ENCODE data around the gene ATOSA. TPM values are rescaled to one million over a fixed set of nuclear protein-coding genes. Genes with fewer than 3 reads are reported as not detected.

Gene ATOSA
- total RNA-seq, 1 experiment from 2014 or later: 4.7 TPM

GRCh38 chr15:52649686-52650085 lies 29.5 kb downstream of the ATOSA start:
- H3K79me2 ChIP-seq (ENCODE audit: insufficient read depth, low read length): no peaks in the 10 kb centered on the region
- intact Hi-C loops (cut with micrococcal nuclease): no loop called here
- no peak for TF ChIP-seq YY1 (IDR thresholded peaks at IDR 0.05; ENCODE audit: extremely low read depth, insufficient replicate concordance, low read depth, low read length)
- TF ChIP-seq ELF1 (IDR thresholded peaks at IDR 0.05; ENCODE audit: borderline replicate concordance, low read depth): no peak
- H3K4me2 ChIP-seq (ENCODE audit: low read length): no peak overlapping the region
- no peak overlapping the region for H3K4me3 ChIP-seq (replicated peaks in 1 of 2; ENCODE audit: low read depth in 1 of 2, low read length in 2 of 2)
- H3K27ac ChIP-seq (ENCODE audit: low read depth, low read length): no peak overlapping the region
- DNase-seq (ENCODE audit: low read depth, low spot score) (no peak), ATAC-seq (no peak)
- H2AFZ ChIP-seq (ENCODE audit: low read depth, low read length, poor library complexity, severe bottlenecking): no peak overlapping the region
- no peaks in the 10 kb centered on the region for H3K9me3 ChIP-seq (ENCODE audit: control insufficient read depth in 1 of 2, insufficient read depth in 1 of 2, low read depth in 1 of 2, low read length in 2 of 2)
- RAD21 ChIA-PET (ENCODE audit: low non-redundant PET in 1 of 2, low total read pairs in 2 of 2, uncharacterized antibody in 2 of 2, unreplicated experiment in 2 of 2): no interaction called here
- CTCF ChIA-PET: no interaction called here
- no peaks in the 10 kb centered on the region for H3K9me2 ChIP-seq (ENCODE audit: insufficient read depth)
- peaks cover 0 to 8% of the 10 kb centered on the region in 2 experiments; a peak in 1 of 4 replicates for H3K4me1 ChIP-seq (ENCODE audit: control insufficient read depth in 1 of 2, insufficient read depth in 2 of 2, low read length in 2 of 2)
- no TSS peak for BruUV-seq (replicated peaks)
- H3K36me3 ChIP-seq (ENCODE audit: control insufficient read depth in 1 of 2, insufficient read depth in 2 of 2, low read length in 2 of 2): no peaks in the 10 kb centered on the region
- no peaks in the 10 kb centered on the region for H4K20me1 ChIP-seq (ENCODE audit: insufficient read depth)
- no peaks in the 10 kb centered on the region for H3K27me3 ChIP-seq (ENCODE audit: insufficient read depth, low read length)
- POLR2A ChIA-PET: no interaction called here
- H3K9ac ChIP-seq (ENCODE audit: low read length): no peak overlapping the region

DNA sequence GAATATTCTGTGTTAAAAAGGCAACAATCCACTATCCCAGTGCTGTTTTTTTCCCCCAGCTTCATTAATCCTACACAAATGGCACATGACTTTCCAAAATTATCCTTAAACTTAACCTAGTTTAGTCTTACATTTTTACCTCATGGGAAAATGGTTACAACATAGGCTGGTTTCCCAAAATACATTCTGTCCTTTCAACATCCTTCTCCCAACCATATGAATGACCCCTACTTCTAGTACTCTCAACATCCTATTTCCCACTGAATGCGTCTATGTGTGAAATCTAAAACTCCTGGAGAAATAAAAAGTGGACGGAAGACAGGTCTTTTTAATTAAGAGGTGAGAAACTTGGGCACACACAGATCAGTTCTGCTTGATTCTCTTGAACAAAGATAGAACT lies 33.3 kb downstream of the ATOSA start:
- H3K27me3 ChIP-seq (ENCODE audit: insufficient read depth, low read length): no peaks in the 10 kb centered on the region
- H3K79me2 ChIP-seq (ENCODE audit: insufficient read depth, low read length): no peaks in the 10 kb centered on the region
- no peaks in the 10 kb centered on the region for H3K36me3 ChIP-seq (ENCODE audit: control insufficient read depth in 1 of 2, insufficient read depth in 2 of 2, low read length in 2 of 2)
- TF ChIP-seq FOSL1 (IDR thresholded peaks at IDR 0.05; ENCODE audit: low read depth) (no peak), EZH2 (IDR thresholded peaks at IDR 0.05) (no peak), TCF7L2 (IDR thresholded peaks at IDR 0.05; ENCODE audit: borderline replicate concordance, extremely low read depth, insufficient read depth, insufficient read length) (no peak), ZBTB33 (IDR thresholded peaks at IDR 0.05; ENCODE audit: extremely low read depth, insufficient replicate concordance, low read length) (no peak), CEBPB (IDR thresholded peaks at IDR 0.05; ENCODE audit: low read depth) (no peak), RAD21 (IDR thresholded peaks at IDR 0.05; ENCODE audit: low read depth) (no peak), POLR2AphosphoS5 (IDR thresholded peaks at IDR 0.05; ENCODE audit: low read depth, low read length) (no peak), EGR1 (IDR thresholded peaks at IDR 0.05; ENCODE audit: low read depth) (no peak)
- no peaks in the 10 kb centered on the region for H3K4me1 ChIP-seq (ENCODE audit: control insufficient read depth in 1 of 2, insufficient read depth in 2 of 2, low read length in 2 of 2)
- RAD21 ChIA-PET (ENCODE audit: low non-redundant PET in 1 of 2, low total read pairs in 2 of 2, uncharacterized antibody in 2 of 2, unreplicated experiment in 2 of 2): no interaction called here
- no peaks in the 10 kb centered on the region for H3K9me3 ChIP-seq (ENCODE audit: control insufficient read depth in 1 of 2, insufficient read depth in 1 of 2, low read depth in 1 of 2, low read length in 2 of 2)
- H4K20me1 ChIP-seq (ENCODE audit: insufficient read depth): no peaks in the 10 kb centered on the region
- no TSS peak for BruUV-seq (replicated peaks)
- CTCF ChIA-PET: no interaction called here
- no peak overlapping the region for H2AFZ ChIP-seq (ENCODE audit: low read depth, low read length, poor library complexity, severe bottlenecking)
- POLR2A ChIA-PET: no interaction called here
- no peak for ATAC-seq
- no peak overlapping the region for H3K9ac ChIP-seq (ENCODE audit: low read length)
- intact Hi-C loops (cut with micrococcal nuclease): no loop called here
- no peak overlapping the region for H3K4me3 ChIP-seq (replicated peaks in 1 of 2; ENCODE audit: low read depth in 1 of 2, low read length in 2 of 2)
- no peak overlapping the region for H3K4me2 ChIP-seq (ENCODE audit: low read length)
- no peak for DNase-seq (ENCODE audit: low read depth, low spot score)
- H3K27ac ChIP-seq (ENCODE audit: low read depth, low read length): no peak overlapping the region
- no peaks in the 10 kb centered on the region for H3K9me2 ChIP-seq (ENCODE audit: insufficient read depth)
